HG02840 (cell line): ENCODE data around the gene BCCIP.

Experiments used
- ATAC-seq: cut with Tn5 transposase; IDR thresholded peaks from one replicate; pipeline ENCODE4 v1.9.1; 2021; ENCODE audit warnings: mild to moderate bottlenecking, moderate library complexity, moderate number of reproducible peaks; ENCODE audit not compliant: unreplicated experiment, low FRiP score

BCCIP gene

DNA sequence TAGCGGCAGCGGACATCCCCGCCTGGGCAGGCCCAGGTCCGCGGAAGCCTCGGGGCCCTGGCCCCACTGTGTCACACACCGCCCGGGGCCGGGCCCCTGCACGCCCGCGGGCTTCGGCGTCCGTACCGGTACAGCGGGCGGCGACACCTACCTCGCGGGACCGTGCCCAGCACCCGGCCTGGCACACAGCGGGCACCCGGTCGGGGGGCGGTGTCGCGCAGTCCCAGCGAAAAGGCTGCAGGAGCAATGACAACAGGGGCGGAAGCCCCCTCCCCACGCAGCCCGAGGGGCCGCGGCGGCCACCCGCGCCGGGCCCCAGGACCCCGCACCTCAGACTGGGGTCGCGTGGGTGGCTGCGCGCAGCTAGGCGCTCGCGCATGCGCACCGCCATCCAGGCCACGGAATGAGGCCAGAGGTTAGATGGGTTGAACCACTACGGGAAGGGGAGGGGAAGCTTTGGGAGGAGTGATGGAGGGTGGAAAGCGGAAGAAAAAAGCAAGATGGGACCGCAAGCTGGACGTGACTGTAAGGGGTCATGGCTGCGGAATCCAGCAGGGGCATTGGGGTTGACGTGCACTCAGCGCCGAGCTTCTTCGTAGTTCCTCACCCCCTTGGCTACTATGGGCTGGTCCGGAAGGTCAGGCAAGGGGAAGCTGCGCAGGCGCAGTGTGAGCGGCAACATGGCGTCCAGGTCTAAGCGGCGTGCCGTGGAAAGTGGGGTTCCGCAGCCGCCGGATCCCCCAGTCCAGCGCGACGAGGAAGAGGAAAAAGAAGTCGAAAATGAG is at the start of gene BCCIP, which contains the start of gene UROS:
Gene BCCIP (plus strand): TSS at position 669 of the 785 bp plus-strand sequence. CDS start 12 bp downstream, at position 681.
Gene UROS (minus strand): TSS at position 381 of the 785 bp plus-strand sequence. CDS start 6,759 bp downstream, outside the sequence.
- ATAC-seq: peak; percentile 85

DNA sequence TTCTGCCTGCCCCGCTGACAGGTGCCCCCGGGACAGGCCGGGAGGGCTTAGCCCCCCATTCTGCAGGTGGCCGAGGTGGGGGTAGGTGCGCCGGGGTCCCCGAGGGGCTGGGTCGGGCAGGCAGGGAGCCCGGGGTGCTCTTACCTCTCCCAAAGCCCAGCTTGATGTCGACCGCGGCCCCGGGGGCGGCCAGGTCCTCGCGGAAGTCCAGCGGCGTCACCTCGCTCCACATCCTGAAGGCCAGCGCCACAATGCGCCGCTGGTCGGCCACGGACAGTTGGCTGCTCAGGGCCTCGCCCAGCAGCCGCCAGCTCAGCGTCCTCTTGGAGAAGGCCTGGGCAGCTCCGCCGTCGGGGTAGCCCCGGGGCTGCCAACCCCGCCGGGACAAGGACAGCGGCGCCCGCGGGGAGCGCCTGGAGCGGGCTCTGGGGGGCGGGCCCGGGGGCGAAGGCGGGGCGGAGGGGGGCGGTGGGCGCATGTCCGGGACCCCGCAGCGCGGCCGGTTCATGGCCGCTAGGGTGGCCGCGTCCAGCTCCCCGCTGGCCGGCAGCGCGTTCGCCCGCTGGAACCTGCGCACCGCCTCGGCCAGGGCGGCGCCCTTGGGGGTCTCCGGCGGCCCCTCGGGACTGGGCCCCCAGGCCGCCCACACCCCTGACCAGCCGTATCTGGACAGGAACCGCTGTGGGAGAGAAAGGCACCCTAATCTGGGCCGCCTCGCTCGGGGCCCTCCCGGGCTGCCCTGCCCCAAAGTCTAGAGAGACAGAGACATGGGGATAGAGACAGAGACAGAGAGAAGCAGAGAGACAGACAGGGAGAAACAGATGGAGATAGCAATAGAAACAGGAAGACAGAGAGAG is 49.4 kb upstream of the BCCIP start:
- ATAC-seq: no peak

DNA sequence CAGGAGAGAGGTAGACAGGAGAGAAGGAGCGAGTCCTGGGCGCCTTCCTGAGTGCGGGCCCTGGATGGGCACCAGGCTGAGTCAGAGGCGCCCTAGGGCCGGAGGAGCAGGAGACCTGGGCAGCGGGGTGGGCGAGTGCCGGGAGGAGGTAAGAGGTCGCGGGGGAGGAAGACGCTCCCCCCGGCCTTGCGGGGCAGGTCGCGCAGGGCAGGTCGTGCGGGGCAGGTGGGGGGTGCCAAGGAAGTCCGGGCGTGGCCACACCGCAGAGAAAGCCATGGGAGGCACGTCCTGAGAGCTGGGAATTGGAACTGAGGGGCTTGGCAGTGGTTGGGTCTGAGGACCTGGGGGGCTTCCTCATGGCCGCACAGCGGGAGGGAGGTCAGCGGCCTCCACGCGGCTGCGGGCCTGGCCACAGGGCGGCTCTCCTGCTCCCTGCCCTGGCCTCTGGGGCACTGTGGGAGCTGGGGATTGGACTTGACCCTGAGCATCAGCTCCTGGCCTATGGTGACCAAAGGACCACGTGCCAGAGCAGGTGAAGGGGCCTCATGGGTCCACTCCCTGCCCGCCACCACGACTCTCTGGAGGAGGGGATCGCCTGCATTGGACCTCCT is 48.7 kb upstream of the BCCIP start:
- no peak for ATAC-seq

DNA sequence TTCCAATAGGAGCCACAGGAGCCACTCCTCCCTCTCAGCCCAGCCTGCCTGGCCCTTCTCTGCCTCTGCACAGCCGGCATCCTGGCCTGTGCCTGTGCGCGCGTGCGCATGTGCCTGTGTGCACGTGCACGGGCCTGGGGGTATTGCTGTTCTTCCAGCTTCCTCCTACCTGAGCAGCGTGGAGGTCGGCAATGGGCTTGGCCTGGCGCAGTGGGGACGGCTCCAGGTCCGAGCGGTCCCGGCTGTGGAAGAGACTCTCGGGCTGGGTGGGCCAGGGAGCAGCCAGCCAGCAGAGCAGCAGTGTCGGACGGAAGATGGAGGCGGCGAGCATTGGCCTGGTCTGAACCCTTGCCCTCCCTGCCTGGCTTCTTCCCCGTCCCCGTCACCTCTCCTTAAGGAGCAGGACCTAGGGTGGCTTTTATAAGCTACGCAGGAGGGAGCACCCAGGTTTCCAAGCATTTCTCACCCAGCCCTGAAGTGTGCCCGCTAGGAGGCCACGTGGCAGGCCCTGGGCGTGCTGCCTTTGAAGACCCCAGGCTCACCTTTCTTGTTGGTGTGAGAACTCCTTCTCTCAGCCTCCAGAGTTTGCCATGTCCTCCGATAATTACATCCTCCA is 47.7 kb upstream of the BCCIP start, which contains the start of gene MMP21:
Gene MMP21 (minus strand): TSS at position 331 of the 616 bp plus-strand sequence. CDS start 0 bp downstream, at position 331.
- no peak for ATAC-seq

DNA sequence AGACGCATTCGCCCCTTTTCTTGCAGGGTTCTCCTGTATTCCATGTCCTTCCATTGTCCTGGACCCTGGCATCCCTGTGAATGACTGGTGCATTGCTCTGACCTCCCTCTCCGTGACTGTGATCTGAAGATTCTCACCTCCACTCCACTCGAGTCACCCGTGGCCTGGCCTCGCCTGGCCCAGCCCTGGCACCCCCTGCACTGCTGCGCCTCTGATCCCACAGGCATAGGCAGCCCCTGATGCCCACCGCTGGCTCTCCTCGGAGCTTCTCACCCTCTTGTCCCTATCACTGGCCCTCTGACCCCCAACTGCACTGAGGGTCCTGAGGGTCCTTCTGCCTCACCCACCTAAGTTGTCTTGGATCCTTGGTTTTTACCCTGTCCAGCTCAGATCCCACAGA is 45.5 kb upstream of the BCCIP start:
- ATAC-seq: no peak

DNA sequence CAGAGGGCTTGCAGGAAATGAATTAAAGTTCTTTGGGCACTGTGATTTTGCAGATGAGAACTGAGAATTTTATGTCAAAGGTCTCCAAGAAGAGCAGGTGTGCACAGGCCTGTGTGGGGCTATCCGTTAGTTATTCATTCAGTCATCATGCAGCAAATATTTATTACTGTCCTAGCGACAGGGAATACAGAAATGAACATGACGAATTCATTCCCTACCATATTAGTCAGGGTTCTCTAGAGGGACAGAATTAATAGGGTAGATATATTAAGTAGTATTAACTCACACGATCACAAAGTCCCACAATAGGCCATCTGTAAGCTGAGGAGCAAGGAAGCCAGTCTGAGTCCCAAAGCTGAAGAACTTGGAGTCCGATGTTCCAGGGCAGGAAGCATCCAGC is 44.8 kb upstream of the BCCIP start:
- ATAC-seq: no peak

DNA sequence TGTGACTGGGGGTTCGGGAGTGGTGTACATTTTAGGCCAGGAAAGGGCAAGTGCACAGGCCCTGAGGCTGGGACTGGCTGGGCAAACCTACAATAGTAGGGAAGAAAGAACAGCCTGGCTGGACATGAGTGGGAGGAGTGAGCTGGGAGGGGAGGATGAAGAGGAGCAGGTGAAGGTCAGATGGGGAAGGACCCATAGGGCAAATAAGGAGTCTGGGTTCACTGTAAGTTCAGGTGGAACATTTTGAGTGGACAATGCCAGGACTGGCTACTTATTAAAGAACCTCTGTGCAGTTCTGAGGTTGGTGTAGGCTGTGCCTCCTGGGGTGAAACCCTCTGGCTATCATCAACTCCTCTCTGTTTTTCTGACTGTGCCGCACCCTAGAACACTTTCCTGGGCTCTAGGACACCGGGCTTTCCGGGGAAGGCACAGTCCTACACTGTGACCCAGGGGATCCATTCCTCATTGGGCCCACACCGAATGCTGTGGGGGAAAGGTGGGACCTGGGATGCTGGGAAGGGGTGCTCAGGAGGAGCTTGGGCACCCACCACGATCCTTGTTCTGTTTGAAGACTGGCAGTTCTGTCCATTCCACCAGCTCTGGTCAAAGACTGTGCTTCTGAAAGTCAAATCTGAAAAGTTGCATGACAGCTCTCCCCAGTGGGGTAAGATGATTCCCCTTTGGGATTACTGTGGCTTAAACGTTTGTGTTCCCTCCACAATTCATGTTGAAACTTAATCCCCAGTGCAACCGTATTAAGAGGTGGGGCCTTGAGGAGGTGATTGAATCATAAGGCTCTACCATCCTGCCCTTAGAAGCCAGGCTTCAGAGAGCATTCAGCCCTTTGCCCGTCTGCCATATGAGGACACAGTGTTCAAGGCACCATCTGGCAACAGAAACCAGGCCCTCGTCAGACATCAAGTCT is 43.7 kb upstream of the BCCIP start:
- ATAC-seq: no peak

DNA sequence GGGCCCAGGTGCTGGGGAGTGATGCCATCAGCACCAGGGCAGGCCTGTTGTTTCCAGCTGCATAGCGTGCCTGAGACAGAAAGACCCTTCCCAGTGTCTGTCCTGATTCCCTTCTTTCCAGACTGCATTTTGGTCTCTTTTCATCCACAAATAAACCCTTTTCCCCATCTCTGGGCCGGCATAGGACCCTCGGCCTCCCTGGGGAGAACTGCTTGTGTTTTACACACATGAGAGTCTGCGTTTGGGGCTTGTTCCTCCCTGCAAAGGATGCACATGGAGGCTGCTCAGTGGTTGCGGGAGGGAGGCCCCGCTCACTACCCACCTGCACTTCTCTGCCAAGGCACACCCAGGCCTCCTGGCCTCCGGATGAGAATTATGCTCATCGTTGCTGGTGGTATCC is 42.0 kb upstream of the BCCIP start:
- ATAC-seq: no peak

DNA sequence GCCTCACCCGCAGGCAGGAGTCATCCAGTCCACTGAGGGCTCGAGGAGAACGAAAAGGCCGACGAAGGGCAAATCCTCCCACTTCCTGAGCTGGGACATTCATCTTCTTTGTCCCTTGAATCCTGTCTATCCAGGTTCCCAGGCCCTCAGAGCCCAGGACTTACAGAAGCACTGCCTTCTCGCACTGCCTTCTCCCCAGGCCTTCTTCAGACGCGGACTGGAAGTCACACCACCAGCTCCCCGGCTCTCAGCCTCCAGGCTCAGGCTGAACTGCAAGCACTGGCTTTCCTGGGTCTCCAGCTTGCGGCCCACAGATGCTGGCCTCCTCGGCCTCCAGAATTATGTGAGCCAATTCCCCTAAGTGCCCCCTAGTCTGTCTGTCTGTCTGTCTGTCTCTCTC is 41.3 kb upstream of the BCCIP start:
- ATAC-seq: no peak

DNA sequence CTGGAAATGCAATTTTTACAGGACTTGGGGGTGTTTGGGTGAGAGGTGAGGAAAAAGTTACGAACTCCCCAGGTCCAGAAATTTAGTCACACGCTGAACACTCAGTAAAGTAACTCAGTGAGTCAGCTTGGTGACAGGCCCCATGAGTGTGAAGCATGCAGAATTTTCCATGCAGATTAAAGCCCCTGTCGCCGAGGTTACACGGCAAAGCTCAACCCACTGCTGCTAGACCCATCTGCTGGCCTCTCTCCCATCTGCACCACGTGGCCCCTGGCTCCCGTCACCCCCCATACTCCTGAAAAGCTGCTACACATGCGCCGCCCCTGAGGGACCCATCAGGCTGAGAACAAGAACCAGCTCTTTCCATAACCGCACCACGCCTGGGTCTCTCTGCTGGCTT is 40.7 kb upstream of the BCCIP start:
- ATAC-seq: no peak

DNA sequence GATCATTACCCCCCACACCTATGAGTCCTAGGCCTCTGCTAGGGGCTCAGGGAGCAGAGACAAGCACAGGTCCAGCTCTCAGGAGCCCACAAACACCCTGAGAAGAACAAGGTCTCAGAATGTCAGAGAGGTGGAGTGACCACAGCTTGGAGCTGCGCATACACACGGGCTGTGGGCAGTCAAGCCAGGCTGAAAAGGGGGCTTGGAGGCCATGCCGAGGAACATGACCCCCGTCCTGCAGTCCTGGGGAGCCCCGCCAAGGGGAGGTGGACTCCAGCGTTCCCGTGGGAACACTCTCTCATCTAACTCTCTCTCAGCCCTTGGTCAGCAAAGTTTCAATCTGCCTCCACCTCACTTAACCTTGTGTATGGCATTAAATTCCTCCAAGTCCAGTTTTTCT is 39.9 kb upstream of the BCCIP start:
- ATAC-seq: no peak

DNA sequence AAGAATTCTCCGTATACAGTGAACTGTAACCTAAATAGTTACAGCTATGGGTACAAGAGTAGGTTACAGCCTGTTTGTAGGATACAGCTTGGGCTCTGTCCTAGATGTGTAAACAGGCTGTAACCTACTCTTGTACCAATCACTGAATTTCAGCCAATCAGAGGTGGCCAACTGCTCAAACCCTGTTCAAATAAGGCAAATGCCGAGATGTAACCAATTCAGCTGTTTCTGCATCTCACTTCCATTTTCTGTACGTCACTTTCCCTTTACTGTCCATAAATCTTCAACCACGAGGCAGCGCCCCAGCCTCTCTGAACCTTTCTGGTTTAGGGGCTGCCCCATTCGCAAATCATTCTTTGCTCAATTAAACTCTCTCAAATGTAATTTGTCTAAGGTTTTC is 39.4 kb upstream of the BCCIP start:
- ATAC-seq: peak; percentile 71

DNA sequence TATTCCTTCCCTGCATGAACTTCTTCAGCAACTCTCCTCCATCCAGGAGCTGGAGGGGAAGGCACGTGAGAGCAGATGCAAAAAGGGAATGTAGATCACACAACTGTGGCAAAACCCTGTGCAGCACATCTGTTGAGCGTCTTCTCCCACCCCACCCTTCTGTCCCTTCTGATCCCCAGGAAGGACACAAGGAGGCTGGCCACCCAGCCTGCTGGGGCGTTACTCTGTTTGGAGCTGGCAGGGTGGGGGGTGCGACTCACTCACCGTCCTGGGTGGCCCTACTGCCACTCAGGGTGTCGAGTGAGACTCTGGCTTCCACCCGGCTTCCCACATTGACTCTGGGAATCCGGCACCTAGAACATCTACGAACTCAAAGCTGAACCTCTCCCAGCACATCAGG is 37.6 kb upstream of the BCCIP start:
- ATAC-seq: no peak

DNA sequence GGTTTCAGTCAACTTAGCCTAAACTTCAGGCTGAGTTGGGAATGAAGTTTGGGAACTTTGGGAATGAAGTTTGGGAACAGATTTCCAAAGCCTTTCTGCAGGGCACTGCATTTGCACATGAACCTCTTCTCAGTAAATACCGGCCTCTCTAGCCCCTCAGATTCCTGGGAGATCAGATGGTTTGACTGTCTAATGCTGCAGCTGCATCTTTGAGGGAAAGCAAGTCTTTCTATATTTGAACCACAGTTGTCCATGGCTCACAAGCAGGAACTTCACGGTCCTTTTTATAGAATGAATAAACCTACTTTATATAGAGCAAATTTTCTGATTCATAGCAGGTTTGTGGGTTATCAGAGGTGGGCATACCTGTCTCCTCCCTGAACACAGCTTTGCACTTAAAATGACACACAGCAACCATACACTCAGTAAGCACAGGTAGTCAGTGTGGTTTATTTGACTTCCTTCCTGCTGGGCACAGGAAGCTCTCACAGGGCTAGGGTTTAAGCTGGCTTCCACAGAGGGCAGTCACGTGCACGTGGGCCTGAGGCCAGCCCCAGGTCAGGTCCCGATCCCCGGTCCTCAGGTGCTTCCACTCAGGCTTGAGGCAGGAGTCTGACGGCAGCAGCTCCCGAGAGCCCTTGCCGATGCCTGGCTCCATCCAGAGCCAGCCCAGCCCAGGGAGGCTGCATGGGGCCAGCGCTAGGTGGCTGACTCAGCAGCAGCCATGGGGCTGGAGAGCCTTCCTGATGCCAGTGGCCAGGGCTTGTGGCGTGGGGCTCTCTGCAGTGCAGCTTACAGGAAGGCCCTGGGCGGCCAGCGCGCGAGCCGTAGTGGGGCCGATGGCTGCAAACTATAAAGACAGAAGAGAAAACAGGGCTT is 35.0 kb upstream of the BCCIP start:
- no peak for ATAC-seq

DNA sequence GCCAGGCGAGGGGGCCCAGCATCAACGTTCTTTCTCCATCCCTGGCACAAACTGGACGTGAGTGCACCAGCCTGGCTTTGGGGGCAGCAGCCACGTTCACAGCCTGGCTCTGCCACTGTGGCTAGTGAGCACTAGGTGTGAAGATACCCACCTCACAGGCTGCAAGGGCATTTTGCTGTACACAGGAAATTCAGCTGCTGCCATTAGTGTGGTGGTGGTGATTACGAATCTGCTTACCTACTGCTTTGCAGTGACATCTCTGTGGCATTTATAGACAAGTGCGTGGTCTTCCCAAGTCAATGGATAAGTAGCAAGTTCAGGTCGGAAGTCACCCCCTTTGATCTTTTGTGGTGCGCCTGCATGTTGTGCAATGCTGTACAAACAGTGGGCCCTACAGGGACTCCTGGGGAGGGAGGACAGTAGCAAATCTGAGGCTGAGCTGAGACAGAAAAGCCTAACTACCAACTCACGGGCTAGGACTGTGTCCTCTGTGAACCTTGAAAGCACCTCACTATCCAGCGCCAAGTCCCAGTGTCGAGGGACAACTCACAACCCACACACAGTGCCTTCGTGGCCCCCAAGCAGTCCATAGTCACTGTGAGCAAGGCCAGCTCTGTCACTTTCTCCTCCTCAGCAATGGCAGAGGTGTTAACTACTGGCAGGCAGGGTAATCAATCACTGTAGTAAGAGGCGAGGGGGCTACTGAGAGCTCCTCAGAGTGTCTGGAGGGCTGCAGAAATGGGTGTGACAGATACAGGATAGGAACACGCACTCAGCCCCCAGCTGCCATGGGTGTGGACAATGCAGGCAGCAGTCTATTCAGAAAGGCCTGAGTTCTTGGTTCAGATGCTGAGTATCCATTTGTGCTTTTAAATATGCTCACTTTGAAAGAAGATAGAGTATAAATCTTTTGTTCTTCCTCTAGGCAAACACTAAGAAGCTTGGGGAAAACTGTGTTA is 30.7 kb upstream of the BCCIP start:
- no peak for ATAC-seq

DNA sequence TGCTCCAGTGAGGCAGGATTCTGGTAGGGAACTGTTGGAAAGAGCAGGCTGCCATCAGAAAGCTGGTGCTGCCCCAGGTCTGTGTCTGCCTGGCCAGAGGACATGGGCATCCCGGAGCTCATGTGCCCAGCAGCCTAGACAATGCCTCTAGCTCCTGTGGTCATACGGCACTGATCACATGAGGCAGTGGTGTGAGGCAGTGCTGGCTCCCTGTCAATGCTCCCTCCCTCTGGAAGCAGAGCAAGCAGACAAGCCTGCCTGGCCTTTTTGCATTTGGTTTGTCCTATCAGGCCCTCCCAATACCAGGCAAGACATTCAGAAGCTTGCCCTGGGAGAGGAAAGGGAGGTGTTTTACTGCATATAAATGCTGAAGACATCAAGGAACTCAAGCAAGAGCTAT is 28.2 kb upstream of the BCCIP start:
- ATAC-seq: no peak

DNA sequence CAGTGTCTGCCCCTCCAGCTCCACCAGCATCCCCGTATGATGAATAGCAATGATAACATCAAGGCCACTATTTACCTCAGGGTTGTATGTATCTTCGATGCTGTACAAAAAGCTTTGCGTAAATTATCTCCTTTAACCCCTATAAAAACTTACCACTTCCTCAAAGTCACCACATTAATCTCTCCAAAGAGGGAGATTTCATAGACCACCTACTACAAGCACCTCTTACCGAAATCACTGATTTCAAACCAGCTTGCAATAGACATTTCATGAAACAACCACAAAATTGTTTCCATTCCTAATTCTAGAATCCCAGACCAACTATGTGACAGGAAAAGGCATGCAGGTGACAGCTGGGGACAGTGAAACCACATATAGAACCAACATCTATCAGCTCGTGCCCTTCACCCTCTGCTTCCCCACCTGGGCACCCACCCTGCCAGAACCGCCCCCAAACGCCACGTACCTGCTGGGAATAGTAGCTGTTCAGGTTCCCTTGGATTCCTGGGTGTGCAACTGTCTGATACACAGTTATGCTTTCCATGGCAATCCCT is 27.6 kb upstream of the BCCIP start:
- no peak for ATAC-seq
